HG03571 (cell line): Measurements from ENCODE around the gene HOXB4.

Experiments
- ATAC-seq: cut with Tn5 transposase; IDR thresholded peaks from one replicate; pipeline ENCODE4 v1.9.1; 2021; ENCODE audit not compliant: unreplicated experiment

The HOXB4 gene

GRCh38 chr17:48575066-48575582 is 3.0 kb downstream of the HOXB4 start:
- no peak for ATAC-seq

DNA sequence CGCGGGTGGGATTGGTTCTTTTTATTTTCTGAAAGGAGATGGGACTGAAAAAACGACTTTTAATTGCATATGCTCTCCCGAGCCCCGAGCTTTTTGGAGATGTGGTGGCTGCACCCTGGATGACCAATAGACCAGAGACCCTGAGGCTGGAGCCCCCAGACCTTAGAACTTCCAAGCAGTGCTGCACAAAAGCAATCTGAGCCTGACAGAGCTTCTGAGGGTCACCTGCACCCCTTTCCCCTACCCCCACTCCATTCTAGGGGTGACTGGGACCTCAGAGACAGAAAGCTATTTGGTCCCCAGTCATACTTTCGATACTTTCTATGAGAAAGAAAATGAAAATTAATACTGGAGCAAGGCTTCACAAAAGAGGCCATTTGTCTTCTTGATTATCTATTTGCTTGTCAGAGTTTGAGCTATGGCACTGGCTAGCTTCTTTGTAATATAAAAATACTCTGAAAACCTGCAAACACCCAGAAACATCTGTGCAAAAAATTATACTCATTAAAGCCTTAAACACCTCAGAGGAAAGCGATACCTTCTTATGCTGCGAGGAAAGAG is 3.6 kb downstream of the HOXB4 start:
- ATAC-seq, result no peak

DNA sequence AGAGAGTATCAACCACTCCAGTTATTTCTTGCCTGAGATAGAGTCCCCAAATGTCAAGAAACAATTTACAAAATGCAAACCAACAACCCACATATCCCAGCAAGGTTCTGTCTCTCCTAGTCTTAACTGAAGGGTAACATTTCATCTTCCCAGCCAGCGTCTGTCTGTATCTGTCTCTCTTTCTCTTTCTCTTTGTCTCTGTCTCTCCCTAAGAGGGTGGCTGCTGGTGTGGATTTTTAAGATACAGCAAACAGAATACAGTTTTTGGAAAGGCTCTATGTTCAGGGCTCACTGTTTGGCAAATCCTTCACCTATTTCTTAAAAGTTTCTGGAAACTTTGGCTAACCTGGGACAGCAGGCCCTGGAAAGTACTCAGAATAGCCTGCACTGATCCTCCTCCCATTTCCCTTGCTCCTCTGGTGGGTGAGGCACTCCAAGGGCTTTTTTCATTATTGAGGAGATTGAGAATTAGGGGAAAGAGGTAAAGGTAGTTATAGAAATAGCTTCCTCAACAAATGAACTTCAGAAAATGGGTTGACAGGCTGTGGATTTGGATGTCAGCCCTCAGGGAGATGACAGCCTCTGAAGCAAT is 6.2 kb downstream of the HOXB4 start:
- ATAC-seq, result no peak

DNA sequence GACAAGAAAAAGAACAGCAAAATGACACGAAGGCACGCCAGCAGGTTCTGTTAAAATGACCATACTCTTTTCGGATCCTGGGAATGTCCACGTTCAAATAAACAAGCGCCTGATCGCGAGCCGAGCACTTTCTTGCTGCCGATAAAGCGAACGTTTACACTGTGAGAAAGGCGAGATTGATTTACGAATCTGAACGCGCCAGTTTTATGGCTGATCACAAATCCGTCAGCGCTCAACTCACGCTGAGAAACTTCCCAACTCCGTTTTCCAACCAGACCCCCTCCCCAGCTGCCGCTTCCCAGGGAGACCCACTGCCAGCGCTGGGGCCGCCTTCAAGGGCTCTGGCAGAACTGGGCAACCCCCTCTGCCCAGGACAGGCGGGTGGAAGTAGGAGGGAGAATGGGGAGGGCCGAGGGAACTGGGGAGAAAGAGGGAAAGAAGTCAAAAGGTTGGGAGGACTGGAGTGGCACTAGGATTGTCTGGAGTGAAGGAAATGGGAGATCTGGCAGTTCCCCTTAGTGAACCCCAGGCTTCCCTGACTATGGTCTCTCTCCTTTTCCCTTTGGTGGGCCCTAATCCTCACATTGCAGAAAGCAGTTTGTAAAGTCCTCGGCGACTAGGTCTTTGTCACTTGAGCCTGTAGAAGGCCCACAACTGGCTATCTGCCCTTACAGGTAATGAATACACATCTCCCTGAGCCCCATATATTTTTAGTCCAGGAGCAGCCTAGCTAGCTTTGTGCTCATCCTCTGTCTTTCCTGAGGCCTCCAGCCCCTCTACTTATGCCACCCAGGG is 6.9 kb downstream of the HOXB4 start:
- no peak for ATAC-seq

GRCh38 chr17:48570325-48571023 is 7.7 kb downstream of the HOXB4 start:
- ATAC-seq, result no peak

DNA sequence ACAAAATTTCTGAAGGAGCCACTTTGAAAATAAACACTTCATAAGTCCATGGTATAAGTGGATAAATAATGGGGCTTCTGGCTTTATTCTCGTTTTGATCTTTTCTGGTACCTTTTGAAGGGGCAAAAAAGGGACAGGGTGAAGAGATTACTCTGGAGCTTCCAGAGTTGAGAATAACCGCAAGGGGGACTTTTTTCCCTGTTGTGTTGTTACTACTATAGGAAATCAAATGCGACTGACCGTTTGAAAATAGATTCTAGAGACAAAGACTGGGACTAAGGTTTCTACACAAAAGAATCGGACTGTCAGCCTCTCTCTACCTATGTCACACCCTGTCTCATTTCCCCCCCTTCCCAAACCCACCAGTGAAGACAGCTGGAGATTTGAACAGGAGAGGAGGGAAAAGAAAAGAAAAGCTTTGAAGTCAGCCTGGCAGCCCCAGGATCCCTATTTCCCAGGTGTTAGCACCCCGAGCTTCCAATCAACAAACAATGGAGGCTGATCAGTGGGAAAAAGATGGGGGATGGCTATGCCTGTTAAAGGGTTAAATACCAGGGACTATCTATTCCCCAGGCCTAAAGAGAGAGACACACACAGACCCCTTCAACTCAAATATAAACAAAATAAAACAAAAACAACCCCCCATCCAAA is 8.4 kb downstream of the HOXB4 start:
- ATAC-seq, result no peak

DNA sequence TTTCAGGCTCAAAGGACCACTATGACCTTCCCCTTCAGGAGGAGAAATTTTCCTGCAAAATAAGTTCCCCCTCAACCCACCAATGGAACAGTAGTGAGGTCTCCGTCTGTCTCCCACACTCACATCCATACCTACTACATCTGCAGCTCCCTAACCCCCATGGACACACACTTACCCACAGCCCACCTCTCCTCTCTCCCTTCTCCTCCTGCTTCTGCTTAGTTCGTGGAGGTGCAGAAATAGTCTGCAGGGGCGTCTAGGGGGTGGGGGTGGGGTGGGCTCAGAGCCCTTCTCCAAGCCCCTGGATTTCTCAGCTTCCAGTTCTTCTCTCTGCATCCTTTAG is 8.9 kb downstream of the HOXB4 start:
- ATAC-seq, result no peak

DNA sequence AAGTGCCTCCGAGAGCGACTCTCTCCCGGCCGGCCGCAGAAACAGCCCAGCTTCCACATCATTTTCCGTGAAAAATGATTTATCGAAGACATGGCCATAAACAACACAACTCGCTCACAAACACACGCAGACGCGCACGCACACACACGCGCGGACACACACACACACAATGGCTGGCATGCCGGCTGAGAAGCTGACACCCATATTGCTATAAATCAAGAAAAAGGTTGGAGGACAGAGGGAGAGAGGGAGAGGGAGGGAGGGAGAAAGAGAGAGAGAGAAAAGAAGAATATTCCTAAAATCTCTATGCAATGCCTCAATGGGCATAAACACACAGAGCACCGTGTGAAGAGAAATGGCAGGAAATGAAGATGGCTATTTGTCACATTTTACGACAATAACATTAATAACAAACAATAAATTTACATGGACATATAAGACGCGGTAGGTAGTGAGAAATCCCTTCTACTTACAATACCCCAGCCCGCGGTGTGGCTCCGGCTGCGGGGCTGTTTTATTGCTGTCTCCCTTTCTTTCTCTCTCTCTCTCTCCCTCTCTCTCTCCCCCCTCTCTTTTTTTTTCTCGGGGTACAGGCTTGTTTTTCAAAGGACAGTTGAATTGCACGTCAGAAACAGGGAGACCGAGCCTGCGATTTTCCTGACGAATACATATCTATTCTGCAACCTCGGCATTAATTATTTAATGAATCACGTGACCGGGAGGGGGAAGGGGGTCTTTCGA is 9.5 kb downstream of the HOXB4 start:
- no peak for ATAC-seq

DNA sequence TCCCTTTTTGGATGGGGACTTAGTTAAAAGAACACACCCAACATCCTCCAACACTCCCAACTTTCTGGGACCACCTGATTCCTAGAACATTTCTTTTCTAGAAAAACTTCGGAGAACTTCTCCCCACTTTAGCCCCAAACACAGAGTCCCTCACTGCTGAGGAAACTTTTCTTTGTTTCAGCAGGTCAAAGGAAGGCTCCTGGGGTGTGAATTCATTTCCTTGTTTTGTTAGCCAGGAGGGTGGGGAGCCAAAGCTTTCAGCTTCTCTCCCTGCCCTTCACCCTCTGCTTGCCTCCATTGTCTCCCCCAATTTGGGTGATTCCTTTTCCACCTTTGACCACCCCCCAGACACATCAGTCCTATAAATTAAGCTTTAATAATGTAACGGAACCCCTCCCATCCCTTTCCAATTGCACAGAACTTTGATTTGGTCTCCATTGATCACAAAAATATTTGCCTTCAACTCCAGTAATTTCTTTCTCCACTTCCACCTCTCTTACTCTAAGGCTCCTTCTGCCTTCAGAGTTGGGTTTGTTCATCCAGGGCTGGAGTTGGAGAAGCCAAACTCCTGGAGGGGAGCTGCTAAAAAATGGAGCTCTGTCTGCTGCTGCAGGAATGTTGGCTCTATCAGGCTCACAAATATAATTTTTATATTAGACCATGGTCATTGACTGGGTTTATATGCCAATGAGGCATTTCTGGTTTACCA is 10.3 kb downstream of the HOXB4 start:
- no peak for ATAC-seq

DNA sequence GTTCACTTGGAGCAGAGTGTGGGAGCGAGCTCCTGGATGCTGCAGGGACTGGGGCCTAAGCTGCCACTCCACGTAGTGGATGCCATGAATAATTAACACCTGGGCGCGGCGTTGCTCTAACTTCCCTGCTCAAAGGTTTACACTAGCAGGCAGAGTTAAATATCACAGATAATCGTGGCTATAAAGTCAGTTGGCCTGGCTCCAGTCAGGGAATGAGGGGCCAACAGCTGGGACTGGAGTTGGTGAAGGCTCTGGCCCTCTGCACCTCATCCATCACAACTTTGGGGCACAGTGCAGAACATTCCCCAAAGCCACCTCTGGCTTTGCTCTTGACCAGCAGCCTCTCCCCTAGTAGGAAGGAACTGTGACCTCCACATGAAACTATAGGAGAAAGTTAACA is 10.9 kb downstream of the HOXB4 start:
- no peak for ATAC-seq

- no peak for ATAC-seq
Observed at GRCh38 chr17:48566717-48567116, 11.4 kb downstream of the HOXB4 start.

DNA sequence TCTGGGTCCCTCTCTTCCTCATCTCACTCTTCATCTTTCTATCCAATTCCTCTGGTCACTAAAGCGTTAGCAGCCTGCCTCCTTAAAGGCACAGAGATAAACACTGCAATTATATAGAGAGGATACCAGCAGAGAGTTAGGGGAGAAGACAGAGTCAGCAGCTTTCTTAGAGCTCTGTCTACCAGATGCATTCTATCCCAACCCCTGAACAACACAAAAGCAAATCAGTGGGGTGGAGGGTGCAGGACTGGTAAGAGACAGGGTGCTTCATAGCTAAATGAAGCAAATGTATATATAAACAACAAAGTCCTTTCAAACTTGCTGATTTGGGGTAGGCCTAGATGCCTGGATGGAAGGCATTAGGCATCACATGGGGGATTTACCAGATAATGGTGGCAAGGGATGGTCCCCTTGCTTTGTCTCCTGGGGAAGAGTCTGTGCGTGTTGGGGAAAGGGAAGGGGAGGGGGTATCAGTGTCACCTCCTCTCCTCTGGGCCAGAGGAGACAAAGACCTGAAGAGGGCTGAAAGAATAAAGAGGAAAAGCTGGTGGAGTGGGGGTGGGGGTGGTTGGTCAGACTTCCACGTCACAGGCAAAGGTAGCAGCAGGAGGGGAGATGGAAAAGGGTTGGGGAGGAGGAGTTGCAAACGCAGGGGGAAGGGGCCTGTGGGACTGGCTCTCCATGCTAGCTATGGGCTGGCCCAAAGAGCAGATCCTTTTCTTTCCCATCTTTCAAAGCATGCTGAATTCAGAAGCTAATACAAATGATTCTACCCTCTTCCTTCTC is 12.0 kb downstream of the HOXB4 start:
- ATAC-seq, result no peak

- no peak for ATAC-seq
Observed at GRCh38 chr17:48565022-48565554, 13.1 kb downstream of the HOXB4 start.

GRCh38 chr17:48564188-48565021 is 13.7 kb downstream of the HOXB4 start:
- ATAC-seq, result no peak

DNA sequence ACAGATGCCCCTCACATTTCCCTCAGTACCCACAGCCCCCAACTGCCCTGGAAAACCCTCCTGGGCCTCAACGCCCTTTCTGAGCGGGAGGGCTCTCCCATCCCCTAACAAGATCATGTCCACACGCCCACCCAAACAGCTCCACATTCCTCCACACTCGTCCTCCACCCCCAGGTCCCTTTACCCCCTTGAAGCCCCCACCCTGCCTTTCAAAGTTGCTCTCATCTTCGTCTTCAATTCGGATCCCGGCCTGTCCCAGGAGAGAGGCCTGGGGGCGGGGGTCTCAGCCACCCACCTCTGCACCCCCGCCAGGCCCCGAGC is 14.3 kb downstream of the HOXB4 start:
- ATAC-seq, result no peak

GRCh38 chr17:48563385-48563838 is 14.7 kb downstream of the HOXB4 start:
- no peak for ATAC-seq

- ATAC-seq, result no peak
Observed at GRCh38 chr17:48562934-48563333, 15.2 kb downstream of the HOXB4 start.
